Endothelial cell (in vitro differentiated cells): ENCODE results near the gene PSTPIP1. TPM values are rescaled to one million over a fixed set of nuclear protein-coding genes. Genes with fewer than 3 reads are reported as not detected.

Experiments
- DNase-seq: peaks from one replicate; pipeline ENCODE4 v3.0.0; 2021; ENCODE audit warnings: low spot score
- H3K27ac Mint-ChIP-seq: one replicate; pipeline ENCODE4 v1.8.0; 2021; ENCODE audit warnings: mixed read lengths, inconsistent platforms; ENCODE audit not compliant: unreplicated experiment
- H3K27me3 Mint-ChIP-seq: one replicate; pipeline ENCODE4 v1.8.0; 2021; ENCODE audit warnings: mild to moderate bottlenecking, moderate library complexity, mixed read lengths, inconsistent platforms; ENCODE audit not compliant: unreplicated experiment
- H3K36me3 Mint-ChIP-seq: one replicate; pipeline ENCODE4 v1.8.0; 2021; ENCODE audit warnings: mild to moderate bottlenecking, low read depth, mixed read lengths, inconsistent platforms; ENCODE audit not compliant: unreplicated experiment
- H3K4me1 Mint-ChIP-seq: one replicate; pipeline ENCODE4 v1.8.0; 2021; ENCODE audit warnings: mild to moderate bottlenecking, mixed read lengths, inconsistent platforms; ENCODE audit not compliant: unreplicated experiment
- H3K4me3 Mint-ChIP-seq: one replicate; pipeline ENCODE4 v1.8.0; 2021; ENCODE audit warnings: mild to moderate bottlenecking, mixed read lengths, inconsistent platforms; ENCODE audit not compliant: unreplicated experiment
- H3K9me3 Mint-ChIP-seq: one replicate; pipeline ENCODE4 v1.8.0; 2021; ENCODE audit warnings: mixed read lengths, inconsistent platforms; ENCODE audit not compliant: unreplicated experiment
- total RNA-seq: library from RNA; stranded (reverse); fragmentation: NEBNext Ultra II Directional; extraction: Animal tissue kit (Norgen Biotek cat#: 25700); gene quantifications from one replicate; pipeline ENCODE4 v1.2.1, GENCODE V29; 2021; ENCODE audit not compliant: unreplicated experiment
- TF ChIP-seq, protein P1 (sequence below): fragments of 200-600 bp; sonication (generic); IDR thresholded peaks from one replicate; pipeline ENCODE4 v1.5.0; 2021; ENCODE audit warnings: antibody characterized with exemption; ENCODE audit not compliant: unreplicated experiment

The PSTPIP1 gene
- total RNA-seq, 1 donor from 2014 or later = not detected

DNA sequence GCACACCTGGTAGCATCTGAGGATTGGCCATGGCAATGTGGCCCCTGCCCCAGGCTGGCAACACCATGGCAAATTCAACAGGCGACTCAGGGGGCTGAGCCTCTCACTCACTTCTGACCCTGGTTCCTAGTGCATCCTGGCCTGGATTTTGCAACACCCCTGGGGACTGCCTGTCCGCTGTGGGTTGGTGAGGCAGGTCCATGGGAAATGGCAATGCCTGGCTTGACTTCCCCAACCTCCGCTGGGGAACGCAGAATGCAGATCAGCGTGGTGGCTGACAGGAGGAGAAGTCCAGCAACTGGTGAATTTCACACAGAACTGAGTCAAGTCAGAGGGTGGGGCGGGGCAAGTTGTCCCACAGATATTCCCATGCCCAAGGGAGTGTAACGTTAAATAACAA is 3.9 kb upstream of the PSTPIP1 start:
- peaks cover 14% of the 10 kb centered on the region for H3K4me1 Mint-ChIP-seq
- no peak overlapping the region for H3K4me3 Mint-ChIP-seq
- peaks cover 5% of the 10 kb centered on the region for H3K27me3 Mint-ChIP-seq
- H3K36me3 Mint-ChIP-seq = no peaks in the 10 kb centered on the region
- no peaks in the 10 kb centered on the region for H3K9me3 Mint-ChIP-seq
- H3K27ac Mint-ChIP-seq = no peak overlapping the region
- DNase-seq = no peak
- TF ChIP-seq, protein P1, sequence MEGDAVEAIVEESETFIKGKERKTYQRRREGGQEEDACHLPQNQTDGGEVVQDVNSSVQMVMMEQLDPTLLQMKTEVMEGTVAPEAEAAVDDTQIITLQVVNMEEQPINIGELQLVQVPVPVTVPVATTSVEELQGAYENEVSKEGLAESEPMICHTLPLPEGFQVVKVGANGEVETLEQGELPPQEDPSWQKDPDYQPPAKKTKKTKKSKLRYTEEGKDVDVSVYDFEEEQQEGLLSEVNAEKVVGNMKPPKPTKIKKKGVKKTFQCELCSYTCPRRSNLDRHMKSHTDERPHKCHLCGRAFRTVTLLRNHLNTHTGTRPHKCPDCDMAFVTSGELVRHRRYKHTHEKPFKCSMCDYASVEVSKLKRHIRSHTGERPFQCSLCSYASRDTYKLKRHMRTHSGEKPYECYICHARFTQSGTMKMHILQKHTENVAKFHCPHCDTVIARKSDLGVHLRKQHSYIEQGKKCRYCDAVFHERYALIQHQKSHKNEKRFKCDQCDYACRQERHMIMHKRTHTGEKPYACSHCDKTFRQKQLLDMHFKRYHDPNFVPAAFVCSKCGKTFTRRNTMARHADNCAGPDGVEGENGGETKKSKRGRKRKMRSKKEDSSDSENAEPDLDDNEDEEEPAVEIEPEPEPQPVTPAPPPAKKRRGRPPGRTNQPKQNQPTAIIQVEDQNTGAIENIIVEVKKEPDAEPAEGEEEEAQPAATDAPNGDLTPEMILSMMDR = no peak

DNA sequence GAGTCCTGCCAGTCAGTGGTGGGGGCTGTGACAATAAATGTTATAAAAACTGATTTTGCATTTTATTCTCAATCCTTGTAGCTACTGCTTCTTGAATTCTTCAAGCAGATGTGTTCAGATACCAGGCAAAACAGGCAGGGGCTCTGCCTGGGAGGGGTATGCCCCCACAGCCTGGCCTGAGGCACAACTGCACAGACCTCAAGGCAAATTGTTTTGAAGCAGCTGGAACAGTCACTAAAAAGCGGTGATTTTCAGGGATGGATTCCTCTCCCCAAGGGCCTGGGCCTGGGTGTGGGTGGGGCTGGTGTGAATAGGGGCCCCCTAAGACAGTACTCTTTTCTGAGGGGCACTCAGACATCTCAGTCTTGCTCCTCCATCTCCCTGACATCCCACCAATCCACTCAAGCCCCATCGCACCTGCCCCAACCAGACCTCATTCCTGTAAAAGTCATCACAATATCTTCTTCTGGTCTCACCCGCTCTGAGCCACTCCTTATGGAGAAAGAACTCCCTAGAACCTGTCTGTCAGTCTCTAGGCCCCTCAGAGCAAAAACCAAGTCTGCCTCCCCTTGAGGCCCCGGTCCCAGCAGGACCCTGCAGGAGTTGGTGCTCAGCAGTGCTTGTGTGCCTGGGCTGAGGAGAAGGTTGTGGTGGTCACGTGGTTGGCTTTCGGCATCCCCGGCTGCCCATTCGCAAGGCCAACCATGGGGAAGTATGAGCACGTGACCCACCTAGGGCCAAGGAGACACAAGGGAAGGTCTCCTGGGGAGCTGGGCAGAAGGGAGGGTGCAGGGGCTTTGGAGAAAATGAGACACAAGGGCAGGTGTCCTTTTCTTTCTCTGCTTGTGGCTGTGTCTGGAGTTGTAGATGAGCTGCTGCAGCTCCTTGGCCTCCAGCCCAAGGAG is 2.9 kb upstream of the PSTPIP1 start:
- DNase-seq = no peak
- Mint-ChIP-seq H3K4me1 (peaks cover 14% of the 10 kb centered on the region), H3K27me3 (peaks cover 5% of the 10 kb centered on the region), H3K27ac (no peak overlapping the region), H3K4me3 (no peak overlapping the region), H3K36me3 (no peaks in the 10 kb centered on the region), H3K9me3 (no peaks in the 10 kb centered on the region)
- TF ChIP-seq, protein P1 = no peak

DNA sequence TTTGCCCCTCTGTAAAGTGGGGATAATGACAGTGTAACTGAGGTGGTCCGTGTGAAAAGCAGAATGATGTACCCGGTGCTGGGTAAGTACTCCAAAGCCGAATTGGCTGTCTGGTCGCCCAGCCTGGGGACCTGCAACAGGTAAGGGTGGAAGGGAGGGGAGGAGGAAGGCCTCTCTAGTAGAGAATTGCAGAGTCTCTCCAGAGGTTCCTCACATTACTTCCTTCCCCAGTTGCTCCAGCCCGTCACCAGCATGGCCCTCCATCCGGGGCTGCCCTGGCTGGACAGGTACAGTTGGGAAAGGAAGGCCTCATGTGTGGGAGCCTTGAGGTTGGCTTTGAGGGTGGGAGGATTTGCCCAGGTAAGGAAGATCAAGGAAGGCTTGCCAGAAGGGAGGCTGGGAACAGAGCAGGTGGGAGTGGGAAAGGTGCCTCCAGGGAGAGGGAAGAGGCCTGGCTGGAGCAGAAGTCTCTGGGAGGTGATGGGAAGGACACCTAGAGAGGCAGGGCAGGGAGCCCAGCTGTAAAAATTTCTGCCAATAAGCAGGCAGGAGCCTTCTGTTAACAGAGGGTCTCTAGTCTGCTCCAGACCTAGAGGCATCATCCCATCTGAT is 1.7 kb upstream of the PSTPIP1 start:
- H3K9me3 Mint-ChIP-seq = no peaks in the 10 kb centered on the region
- no peak overlapping the region for H3K4me3 Mint-ChIP-seq
- peaks cover 8% of the 10 kb centered on the region for H3K27me3 Mint-ChIP-seq
- no peaks in the 10 kb centered on the region for H3K36me3 Mint-ChIP-seq
- no peak for DNase-seq
- H3K27ac Mint-ChIP-seq = no peak overlapping the region
- H3K4me1 Mint-ChIP-seq = peaks cover 17% of the 10 kb centered on the region
- TF ChIP-seq, protein P1 = no peak

DNA sequence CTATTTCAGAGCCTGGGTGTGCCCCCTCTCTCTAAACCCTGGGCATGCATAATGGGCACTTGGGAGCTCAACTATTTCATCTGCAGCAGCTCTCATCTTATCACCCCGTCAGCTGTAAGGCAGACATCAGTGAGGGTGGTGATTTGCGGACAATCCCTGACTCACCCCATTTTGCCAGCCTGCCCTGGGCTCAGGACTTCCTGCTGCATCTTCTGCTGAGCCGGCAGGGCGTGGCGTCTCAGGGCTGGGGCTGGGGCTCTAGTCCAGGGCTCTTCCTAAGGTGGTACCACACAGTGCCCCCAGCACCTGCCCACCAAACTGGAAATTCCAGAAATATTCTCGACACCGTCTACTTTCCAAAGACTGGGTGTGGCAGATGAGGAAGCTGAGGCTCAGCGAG is 925 bp upstream of the PSTPIP1 start:
- H3K9me3 Mint-ChIP-seq = no peaks in the 10 kb centered on the region
- no peak overlapping the region for H3K4me3 Mint-ChIP-seq
- peaks cover 8% of the 10 kb centered on the region for H3K27me3 Mint-ChIP-seq
- no peaks in the 10 kb centered on the region for H3K36me3 Mint-ChIP-seq
- H3K27ac Mint-ChIP-seq = no peak overlapping the region
- peaks cover 9% of the 10 kb centered on the region for H3K4me1 Mint-ChIP-seq
- no peak for DNase-seq
- TF ChIP-seq, protein P1 = no peak

DNA sequence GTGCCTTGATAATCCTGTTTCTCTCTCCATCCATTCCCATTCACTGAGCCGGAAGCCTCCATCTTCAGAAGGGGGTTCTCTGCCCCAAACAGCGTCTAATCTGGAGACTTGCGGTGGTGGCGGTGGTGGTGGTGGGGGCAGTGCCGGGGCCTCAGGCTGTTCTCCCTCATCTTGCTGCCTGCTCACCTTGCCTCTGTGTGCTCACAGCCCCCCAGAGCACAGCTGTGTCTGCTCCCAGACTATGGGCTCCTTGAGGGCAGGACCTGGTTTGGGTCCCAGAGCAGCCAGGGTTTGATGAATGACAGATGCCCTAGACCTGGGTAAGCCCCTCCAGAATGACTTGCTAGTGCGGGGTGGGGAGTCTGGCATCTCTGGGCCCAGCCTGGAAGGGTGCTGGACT is 430 bp upstream of the PSTPIP1 start:
- Mint-ChIP-seq H3K27ac (no peak overlapping the region), H3K9me3 (no peaks in the 10 kb centered on the region), H3K4me1 (peaks cover 6% of the 10 kb centered on the region), H3K27me3 (peaks cover 8% of the 10 kb centered on the region), H3K36me3 (no peaks in the 10 kb centered on the region), H3K4me3 (no peak overlapping the region)
- DNase-seq = no peak
- TF ChIP-seq, protein P1 = no peak
